Tibial artery (tissue), 4 donors: ENCODE measurements around the gene BRICD5.

Experiments
- DNase-seq, 2 donors: peaks; one replicate each; pipeline ENCODE4 v3.0.0-alpha.2; 2019
- H3K27ac ChIP-seq, 2 donors: fragments of 200-600 bp; sonication (generic) in 1 of 2; 1 replicate in 1 of 2; 2 replicates in 1 of 2; pipeline ENCODE4 v1.5.1; 2018 to 2019; ENCODE audit warnings: mild to moderate bottlenecking in 1 of 2
- H3K27me3 ChIP-seq, 2 donors: fragments of 200-600 bp; sonication (generic) in 1 of 2; one replicate each; pipeline versions ENCODE4 v1.5.1 to v1.6.0; 2016 to 2019
- H3K36me3 ChIP-seq, 3 donors: fragments of 200-600 bp; sonication (generic) in 2 of 3; one replicate each; pipeline ENCODE4 v1.5.1; 2016 to 2019; ENCODE audit warnings: mild to moderate bottlenecking in 2 of 3
- H3K4me1 ChIP-seq, 4 donors: fragments of 200-600 bp; sonication (generic) in 2 of 4; 1 replicate in 3 of 4; 2 replicates in 1 of 4; pipeline ENCODE4 v1.5.1; 2016 to 2019
- H3K4me3 ChIP-seq, 2 donors: fragments of 200-600 bp; sonication (generic) in 1 of 2; 1 replicate in 1 of 2; 2 replicates in 1 of 2; pipeline ENCODE4 v1.5.1; 2018 to 2019; ENCODE audit warnings: mild to moderate bottlenecking in 2 of 2
- H3K9me3 ChIP-seq, 3 donors: fragments of 200-600 bp; sonication (generic) in 1 of 3; one replicate each; pipeline ENCODE4 v1.5.1; 2016 to 2019
- intact Hi-C: fragments of 100-400 bp; cut with DNase I; formaldehyde crosslinking; loops from one replicate; pipeline ENCODE4 v1.15.0; 2023; ENCODE audit warnings: low total_unique reads
- TF ChIP-seq, protein P1 (sequence below), 2 experiments: fragments of 200-600 bp in 1 of 2; fragments of 450-650 bp in 1 of 2; IDR thresholded peaks; one replicate each; pipeline ENCODE4 v1.5.1; 2017 to 2019; ENCODE audit warnings: antibody characterized with exemption in 2 of 2, mild to moderate bottlenecking in 1 of 2, moderate library complexity in 1 of 2

Gene BRICD5

GRCh38 chr16:2226918-2227317 lies 16.3 kb upstream of the BRICD5 start:
- Histone ChIP-seq H3K27ac (no peak overlapping the region), H3K27me3 (no peaks in the 10 kb centered on the region), H3K36me3 (peaks cover 33 to 42% (median 42%) of the 10 kb centered on the region in 3 donors), H3K4me1 (peaks cover 0 to 33% (median 19%) of the 10 kb centered on the region in 4 donors), H3K9me3 (no peaks in the 10 kb centered on the region), H3K4me3 (no peak overlapping the region)
- no peak for DNase-seq
- intact Hi-C loops: loop anchor here (10.0 kb wide), 1 partner anchor 1492 kb away; no protein-coding TSS in a partner anchor
- TF ChIP-seq, protein P1, sequence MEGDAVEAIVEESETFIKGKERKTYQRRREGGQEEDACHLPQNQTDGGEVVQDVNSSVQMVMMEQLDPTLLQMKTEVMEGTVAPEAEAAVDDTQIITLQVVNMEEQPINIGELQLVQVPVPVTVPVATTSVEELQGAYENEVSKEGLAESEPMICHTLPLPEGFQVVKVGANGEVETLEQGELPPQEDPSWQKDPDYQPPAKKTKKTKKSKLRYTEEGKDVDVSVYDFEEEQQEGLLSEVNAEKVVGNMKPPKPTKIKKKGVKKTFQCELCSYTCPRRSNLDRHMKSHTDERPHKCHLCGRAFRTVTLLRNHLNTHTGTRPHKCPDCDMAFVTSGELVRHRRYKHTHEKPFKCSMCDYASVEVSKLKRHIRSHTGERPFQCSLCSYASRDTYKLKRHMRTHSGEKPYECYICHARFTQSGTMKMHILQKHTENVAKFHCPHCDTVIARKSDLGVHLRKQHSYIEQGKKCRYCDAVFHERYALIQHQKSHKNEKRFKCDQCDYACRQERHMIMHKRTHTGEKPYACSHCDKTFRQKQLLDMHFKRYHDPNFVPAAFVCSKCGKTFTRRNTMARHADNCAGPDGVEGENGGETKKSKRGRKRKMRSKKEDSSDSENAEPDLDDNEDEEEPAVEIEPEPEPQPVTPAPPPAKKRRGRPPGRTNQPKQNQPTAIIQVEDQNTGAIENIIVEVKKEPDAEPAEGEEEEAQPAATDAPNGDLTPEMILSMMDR (IDR thresholded peaks at IDR 0.05): no peak

DNA sequence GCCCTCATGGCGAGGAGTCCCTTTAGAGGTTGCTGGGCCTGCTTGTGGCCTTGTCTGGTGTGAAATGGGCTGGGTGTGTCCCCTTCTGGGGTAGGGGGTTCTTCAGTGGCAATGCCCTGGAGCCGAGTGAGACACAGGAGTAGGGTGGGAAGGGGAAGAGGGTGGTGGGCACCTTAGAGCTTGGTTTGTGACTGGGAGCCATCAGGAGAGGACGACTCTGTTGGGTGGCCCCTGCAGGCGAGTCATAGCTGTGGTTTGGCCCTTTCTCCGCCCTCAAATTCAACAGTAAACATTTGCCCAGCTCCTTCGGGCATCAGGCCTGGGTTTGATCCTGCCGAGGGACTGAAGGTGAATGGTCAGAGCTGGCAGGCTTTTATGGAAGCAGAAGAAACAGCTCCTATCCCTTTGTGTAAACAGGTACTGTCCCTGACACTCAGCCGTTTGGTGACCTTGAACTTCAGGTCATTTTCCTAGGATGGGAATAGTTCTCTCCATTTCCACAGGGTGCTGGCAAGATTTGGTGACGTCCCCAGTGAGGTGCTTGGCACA lies 15.7 kb upstream of the BRICD5 start:
- H3K9me3 ChIP-seq: no peaks in the 10 kb centered on the region
- peaks cover 28 to 36% (median 36%) of the 10 kb centered on the region in 3 donors for H3K36me3 ChIP-seq
- no peak for DNase-seq
- no peak overlapping the region for H3K27ac ChIP-seq
- TF ChIP-seq, protein P1 (IDR thresholded peaks at IDR 0.05): no peak
- H3K4me3 ChIP-seq: no peak overlapping the region
- no peaks in the 10 kb centered on the region for H3K27me3 ChIP-seq
- H3K4me1 ChIP-seq: peaks cover 0 to 33% (median 19%) of the 10 kb centered on the region in 4 donors
- intact Hi-C loops: loop anchor here (10.0 kb wide), 1 partner anchor 1492 kb away; no protein-coding TSS in a partner anchor

DNA sequence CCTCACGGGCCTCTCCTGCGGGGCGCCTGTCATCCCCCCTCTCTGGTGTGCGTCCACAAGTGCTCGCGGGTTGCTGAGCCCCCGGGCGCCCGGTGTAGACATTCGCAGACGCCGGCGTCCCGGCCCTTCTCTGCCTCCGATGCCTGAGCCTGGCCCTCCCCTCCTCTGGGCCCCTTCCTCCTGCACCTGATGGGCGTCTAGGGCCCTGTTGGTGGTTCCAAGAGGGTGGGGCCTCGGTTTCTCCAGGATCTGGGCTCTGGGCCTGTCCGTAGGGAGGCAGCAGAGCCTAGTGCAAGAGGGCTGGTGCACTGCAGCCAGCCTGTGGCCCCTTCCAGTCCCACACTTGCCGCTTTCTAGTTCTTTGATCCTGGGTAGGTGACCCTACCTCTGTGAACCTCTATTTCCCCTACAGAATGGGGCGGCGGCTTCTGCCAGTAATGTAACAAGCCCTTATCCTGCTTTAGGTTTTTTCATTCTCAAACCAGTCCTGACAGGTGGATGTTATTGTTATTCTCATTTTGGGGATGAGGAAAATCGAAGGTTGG lies 13.4 kb upstream of the BRICD5 start:
- Histone ChIP-seq H3K9me3 (no peaks in the 10 kb centered on the region), H3K27me3 (no peaks in the 10 kb centered on the region), H3K4me3 (peak overlapping the region; percentile 89 to 91), H3K36me3 (peaks cover 10 to 13% (median 13%) of the 10 kb centered on the region in 3 donors), H3K4me1 (peaks cover 0 to 33% (median 19%) of the 10 kb centered on the region in 4 donors), H3K27ac (peak overlapping the region; percentile 83 to 85)
- peak; percentile 40 to 81 for DNase-seq
- TF ChIP-seq, protein P1 (IDR thresholded peaks at IDR 0.05): no peak
- intact Hi-C loops: loop anchor here (5.0 to 10.0 kb wide), 2 partner anchors 43 to 1489 kb away; partner anchors contain the start of gene RNPS1

DNA sequence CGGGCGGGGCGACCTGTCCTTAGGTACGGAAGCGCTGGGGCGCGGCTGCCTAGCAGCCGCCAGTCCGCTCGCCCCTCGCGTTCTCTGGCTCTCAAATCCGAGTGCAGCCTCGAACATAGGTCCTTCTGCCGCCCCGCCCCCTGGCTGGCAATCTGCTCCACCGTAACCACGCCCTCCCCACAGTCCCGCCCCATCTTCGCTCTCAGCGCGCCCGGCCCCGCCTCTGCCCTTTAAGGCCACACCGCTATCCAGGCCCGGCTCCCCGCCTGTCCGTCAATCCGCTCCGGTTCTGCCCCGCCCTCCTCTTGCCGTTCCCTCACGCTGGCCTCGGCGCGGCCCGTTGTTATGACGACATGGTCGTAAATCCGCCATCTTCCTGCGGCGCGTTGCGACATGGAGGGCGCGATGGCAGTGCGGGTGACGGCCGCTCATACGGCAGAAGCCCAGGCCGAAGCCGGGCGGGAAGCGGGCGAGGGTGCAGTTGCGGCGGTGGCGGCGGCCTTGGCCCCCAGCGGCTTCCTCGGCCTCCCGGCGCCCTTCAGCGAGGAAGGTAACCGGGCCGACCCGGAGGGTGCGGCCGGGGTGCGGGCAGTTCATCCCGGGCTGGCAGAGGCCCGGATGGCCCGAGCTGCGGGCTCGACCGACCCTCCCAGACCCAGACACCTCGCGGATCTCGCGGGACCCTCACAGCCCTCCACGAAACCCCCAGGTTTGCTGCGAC lies 12.7 kb upstream of the BRICD5 start, which contains the start of gene E4F1:
Gene E4F1 (plus strand): TSS at position 371 of the 721 bp plus-strand sequence. CDS start 23 bp downstream, at position 394.
- Histone ChIP-seq H3K27ac (peak within 1 kb of the TSS; percentile 83 to 85), H3K9me3 (no peaks in the 10 kb centered on the region), H3K27me3 (no peaks in the 10 kb centered on the region), H3K36me3 (peaks cover 4 to 7% (median 6%) of the 10 kb centered on the region in 3 donors), H3K4me3 (peak within 1 kb of the TSS; percentile 89 to 91), H3K4me1 (peaks cover 0 to 33% (median 19%) of the 10 kb centered on the region in 4 donors)
- intact Hi-C loops: loop anchor here (5.0 to 10.0 kb wide), 2 partner anchors 44 to 1489 kb away; partner anchors contain the start of gene RNPS1
- TF ChIP-seq, protein P1 (IDR thresholded peaks at IDR 0.05): no peak
- DNase-seq: peak; percentile 99 to 100

- H3K4me1 ChIP-seq: peaks cover 3 to 29% (median 22%) of the 10 kb centered on the region in 4 donors
- intact Hi-C loops: no loop called here
- H3K27me3 ChIP-seq: no peaks in the 10 kb centered on the region
- no peaks in the 10 kb centered on the region for H3K9me3 ChIP-seq
- H3K4me3 ChIP-seq: no peak overlapping the region
- peaks cover 0 to 9% (median 8%) of the 10 kb centered on the region in 3 donors for H3K36me3 ChIP-seq
- TF ChIP-seq, protein P1 (IDR thresholded peaks at IDR 0.05): no peak
- DNase-seq: no peak
- no peak overlapping the region for H3K27ac ChIP-seq
Observed at GRCh38 chr16:2216330-2216729, 5.7 kb upstream of the BRICD5 start.
